ENCODE data around the gene FBF1.
"Not testable (repeated sequence)": the region's sequence is repeated elsewhere in the genome, so short reads cannot be mapped to it uniquely, and the experiment has no call there.

Gene FBF1

GRCh38 chr17:75894049-75894733, 46.7 kb downstream of the FBF1 start:
- no peak for DNase-seq

- no peak for DNase-seq
These were observed 47.4 kb downstream of the FBF1 start for GRCh38 chr17:75893305-75894048.

- DNase-seq = no peak
These were observed 48.2 kb downstream of the FBF1 start for GRCh38 chr17:75892556-75893224.

GRCh38 chr17:75891605-75892555, 49.0 kb downstream of the FBF1 start:
- no peak for DNase-seq

- no peak for DNase-seq
These were observed 49.7 kb downstream of the FBF1 start for GRCh38 chr17:75891022-75891604.

GRCh38 chr17:75889454-75889853, 51.4 kb downstream of the FBF1 start:
- no peak for DNase-seq

- no peak for DNase-seq
These were observed 52.4 kb downstream of the FBF1 start for GRCh38 chr17:75888484-75888883.

GRCh38 chr17:75885860-75886259, 55.0 kb downstream of the FBF1 start:
- not testable (repeated sequence) for DNase-seq

GRCh38 chr17:75885431-75885830, 55.4 kb downstream of the FBF1 start:
- no peak for DNase-seq

- DNase-seq = no peak
These were observed 59.0 kb downstream of the FBF1 start for GRCh38 chr17:75881678-75882454.

- DNase-seq = no peak
These were observed 60.6 kb downstream of the FBF1 start for GRCh38 chr17:75880266-75880665.

- DNase-seq = no peak
These were observed 62.5 kb downstream of the FBF1 start, which contains the start of gene TRIM47 for GRCh38 chr17:75878174-75878998. TRIM47 (minus strand) TSS chr17:75878581; CDS start chr17:75878548, 33 bp downstream.

GRCh38 chr17:75877752-75878173, 63.1 kb downstream of the FBF1 start:
- DNase-seq = peak; percentile 76

GRCh38 chr17:75876938-75877751, 63.7 kb downstream of the FBF1 start:
- DNase-seq = peak; percentile 37

GRCh38 chr17:75876190-75876937, 64.5 kb downstream of the FBF1 start:
- DNase-seq = peak; percentile 61

- no peak for DNase-seq
These were observed 65.0 kb downstream of the FBF1 start for GRCh38 chr17:75875940-75876189.

GRCh38 chr17:75875182-75875939, 65.5 kb downstream of the FBF1 start:
- DNase-seq = no peak

All from activated naive CD4-positive, alpha-beta T cell treated with anti-CD3 and anti-CD28 coated beads, Interleukin-2, amount 50 U/mL, for 16 hours (primary cell).